SK-N-SH treated with all-trans-retinoic acid at 6 μM for 48 hours (cell line): Measurements from ENCODE around the gene BRD4.

ENCODE experiments used
- CSRNP3 ChIP-seq: fragments of 250-450 bp; sonication (Bioruptor Pico); IDR thresholded peaks from 2 replicates; pipeline ENCODE4 v1.5.1; 2021; ENCODE audit warnings: mild to moderate bottlenecking, moderate library complexity
- ESRRG ChIP-seq: fragments of 250-450 bp; sonication (Bioruptor Pico); IDR thresholded peaks from 2 replicates; pipeline ENCODE4 v1.6.1; 2021; ENCODE audit warnings: mild to moderate bottlenecking
- PPARA ChIP-seq: fragments of 250-450 bp; sonication (Bioruptor Pico); IDR thresholded peaks from 2 replicates; pipeline ENCODE4 v1.5.0; 2020; ENCODE audit warnings: mild to moderate bottlenecking, borderline replicate concordance
- SNAI2 ChIP-seq: fragments of 250-450 bp; sonication (Bioruptor Pico); IDR thresholded peaks from 2 replicates; pipeline ENCODE4 v1.5.0; 2020; ENCODE audit warnings: mild to moderate bottlenecking, moderate library complexity
- TSHZ2 ChIP-seq: fragments of 250-450 bp; sonication (Bioruptor Pico); IDR thresholded peaks from 2 replicates; pipeline ENCODE4 v1.5.0; 2020; ENCODE audit warnings: mild to moderate bottlenecking, moderate library complexity
- ZFP3 ChIP-seq: fragments of 250-450 bp; sonication (Bioruptor Pico); IDR thresholded peaks from 2 replicates; pipeline ENCODE4 v1.5.0; 2020; ENCODE audit warnings: mild to moderate bottlenecking, moderate library complexity
- ZFP30 ChIP-seq: fragments of 450-650 bp; formaldehyde crosslinking; IDR thresholded peaks from 2 replicates; pipeline ENCODE4 v1.5.0; 2022; ENCODE audit warnings: mild to moderate bottlenecking, moderate library complexity
- ZNF565 ChIP-seq: fragments of 450-650 bp; formaldehyde crosslinking; conservative IDR thresholded peaks from 2 replicates; pipeline ENCODE4 v1.5.0; 2020; ENCODE audit warnings: low read depth, mild to moderate bottlenecking, moderate library complexity

GRCh38 chr19:15378534-15379082, 46.3 kb upstream of the BRD4 start:
- TF ChIP-seq CSRNP3 = no peak
- TF ChIP-seq ZFP3 (CRISPR knock-in tag) = no peak
- TF ChIP-seq ZFP30 (CRISPR knock-in tag) = no peak
- TF ChIP-seq ESRRG (CRISPR knock-in tag) = no peak
- no peak for TF ChIP-seq SNAI2 (CRISPR knock-in tag)
- no peak for TF ChIP-seq ZNF565 (CRISPR knock-in tag)
- no peak for TF ChIP-seq PPARA (CRISPR knock-in tag)
- no peak for TF ChIP-seq TSHZ2 (CRISPR knock-in tag)
